Measurements from ENCODE around the gene PTK6. TPM values are rescaled to one million over a fixed set of nuclear protein-coding genes. Genes with fewer than 3 reads are reported as not detected.

Gene PTK6
- total RNA-seq, 2 donors from 2014 or later, result 0.56 TPM; not detected in 1

GRCh38 chr20:63564036-63564810, 27.0 kb upstream of the PTK6 start:
- DNase-seq (ENCODE audit: low spot score) (no peak), ATAC-seq (ENCODE audit: insufficient number of reproducible peaks, low FRiP score, low read depth) (no peak)
- TF ChIP-seq CTCF (IDR thresholded peaks at IDR 0.05), result no peak
- H3K9me3 ChIP-seq, result no peaks in the 10 kb centered on the region
- no peaks in the 10 kb centered on the region for H3K4me1 ChIP-seq (ENCODE audit: control insufficient read depth in 1 of 2, low read depth in 2 of 2)
- H3K27me3 ChIP-seq (replicated peaks; ENCODE audit: insufficient read depth), result no peaks in the 10 kb centered on the region
- peaks cover 23% of the 10 kb centered on the region for H3K36me3 ChIP-seq
- H3K4me3 ChIP-seq, result no peak overlapping the region
- H3K27ac ChIP-seq, result no peak overlapping the region

- Histone ChIP-seq H3K27me3 (replicated peaks; ENCODE audit: insufficient read depth) (no peaks in the 10 kb centered on the region), H3K27ac (no peak overlapping the region), H3K4me3 (no peak overlapping the region), H3K36me3 (peaks cover 23% of the 10 kb centered on the region), H3K9me3 (no peaks in the 10 kb centered on the region), H3K4me1 (ENCODE audit: control insufficient read depth in 1 of 2, low read depth in 2 of 2) (no peaks in the 10 kb centered on the region)
- ATAC-seq (ENCODE audit: insufficient number of reproducible peaks, low FRiP score, low read depth), result no peak
- no peak for TF ChIP-seq CTCF (IDR thresholded peaks at IDR 0.05)
- no peak for DNase-seq (ENCODE audit: low spot score)
These were observed 26.2 kb upstream of the PTK6 start for GRCh38 chr20:63563225-63563935.

- no peak for ATAC-seq (ENCODE audit: insufficient number of reproducible peaks, low FRiP score, low read depth)
- no peaks in the 10 kb centered on the region for H3K9me3 ChIP-seq
- no peaks in the 10 kb centered on the region for H3K27me3 ChIP-seq (replicated peaks; ENCODE audit: insufficient read depth)
- no peaks in the 10 kb centered on the region for H3K4me1 ChIP-seq (ENCODE audit: control insufficient read depth in 1 of 2, low read depth in 2 of 2)
- H3K27ac ChIP-seq, result no peak overlapping the region
- peaks cover 23% of the 10 kb centered on the region for H3K36me3 ChIP-seq
- TF ChIP-seq CTCF (IDR thresholded peaks at IDR 0.05), result no peak
- H3K4me3 ChIP-seq, result no peak overlapping the region
- DNase-seq (ENCODE audit: low spot score), result no peak
These were observed 25.5 kb upstream of the PTK6 start for GRCh38 chr20:63562461-63563224.

- H3K4me3 ChIP-seq, result no peak overlapping the region
- no peaks in the 10 kb centered on the region for H3K27me3 ChIP-seq (replicated peaks; ENCODE audit: insufficient read depth)
- no peak for TF ChIP-seq CTCF (IDR thresholded peaks at IDR 0.05)
- H3K4me1 ChIP-seq (ENCODE audit: control insufficient read depth in 1 of 2, low read depth in 2 of 2), result no peaks in the 10 kb centered on the region
- DNase-seq (ENCODE audit: low spot score), result no peak
- H3K9me3 ChIP-seq, result no peaks in the 10 kb centered on the region
- no peak overlapping the region for H3K27ac ChIP-seq
- no peak for ATAC-seq (ENCODE audit: insufficient number of reproducible peaks, low FRiP score, low read depth)
- peaks cover 23% of the 10 kb centered on the region for H3K36me3 ChIP-seq
These were observed 24.6 kb upstream of the PTK6 start for GRCh38 chr20:63561624-63562396.
